PFSK-1 (cell line): ENCODE measurements around the gene GCHFR.
A peak's percentile ranks its signal among the peaks of the same experiment; 100 is the strongest.

ENCODE experiments used
- FOXP2 ChIP-seq: optimal IDR thresholded peaks from 2 replicates; pipeline ENCODE3; 2011; ENCODE audit warnings: borderline replicate concordance, control low read depth, inconsistent platforms; ENCODE audit not compliant: insufficient read depth; ENCODE audit errors: extremely low read length, extremely low read depth
- POLR2AphosphoS5 ChIP-seq: IDR thresholded peaks from 2 replicates; pipeline ENCODE4 v1.6.1; 2012; ENCODE audit warnings: low read depth, mild to moderate bottlenecking, control low read depth, low read length, moderate library complexity
- SIN3A ChIP-seq: IDR thresholded peaks from 2 replicates; pipeline ENCODE4 v1.6.1; 2012; ENCODE audit warnings: mild to moderate bottlenecking, low read length, moderate library complexity, borderline replicate concordance; ENCODE audit not compliant: insufficient read depth
- TAF1 ChIP-seq: IDR thresholded peaks from 2 replicates; pipeline ENCODE4 v1.6.1; 2012; ENCODE audit warnings: low read length, control low read depth, borderline replicate concordance; ENCODE audit not compliant: insufficient read depth
- TF ChIP-seq, protein P1 (sequence below), 2 experiments: IDR thresholded peaks; 2 replicates each; pipeline versions ENCODE4 v1.6.1 to v1.8.0; 2011 to 2012; ENCODE audit warnings: low read depth in 2 of 2, low read length in 2 of 2, control low read depth in 1 of 2, inconsistent platforms in 1 of 2, mild to moderate bottlenecking in 1 of 2, moderate library complexity in 1 of 2; ENCODE audit not compliant: insufficient read depth in 1 of 2

GCHFR gene

GRCh38 chr15:40739047-40739446, 24.8 kb upstream of the GCHFR start:
- TF ChIP-seq POLR2AphosphoS5 (no peak), TAF1 (no peak), SIN3A (no peak), FOXP2 (no peak)
- TF ChIP-seq, protein P1, sequence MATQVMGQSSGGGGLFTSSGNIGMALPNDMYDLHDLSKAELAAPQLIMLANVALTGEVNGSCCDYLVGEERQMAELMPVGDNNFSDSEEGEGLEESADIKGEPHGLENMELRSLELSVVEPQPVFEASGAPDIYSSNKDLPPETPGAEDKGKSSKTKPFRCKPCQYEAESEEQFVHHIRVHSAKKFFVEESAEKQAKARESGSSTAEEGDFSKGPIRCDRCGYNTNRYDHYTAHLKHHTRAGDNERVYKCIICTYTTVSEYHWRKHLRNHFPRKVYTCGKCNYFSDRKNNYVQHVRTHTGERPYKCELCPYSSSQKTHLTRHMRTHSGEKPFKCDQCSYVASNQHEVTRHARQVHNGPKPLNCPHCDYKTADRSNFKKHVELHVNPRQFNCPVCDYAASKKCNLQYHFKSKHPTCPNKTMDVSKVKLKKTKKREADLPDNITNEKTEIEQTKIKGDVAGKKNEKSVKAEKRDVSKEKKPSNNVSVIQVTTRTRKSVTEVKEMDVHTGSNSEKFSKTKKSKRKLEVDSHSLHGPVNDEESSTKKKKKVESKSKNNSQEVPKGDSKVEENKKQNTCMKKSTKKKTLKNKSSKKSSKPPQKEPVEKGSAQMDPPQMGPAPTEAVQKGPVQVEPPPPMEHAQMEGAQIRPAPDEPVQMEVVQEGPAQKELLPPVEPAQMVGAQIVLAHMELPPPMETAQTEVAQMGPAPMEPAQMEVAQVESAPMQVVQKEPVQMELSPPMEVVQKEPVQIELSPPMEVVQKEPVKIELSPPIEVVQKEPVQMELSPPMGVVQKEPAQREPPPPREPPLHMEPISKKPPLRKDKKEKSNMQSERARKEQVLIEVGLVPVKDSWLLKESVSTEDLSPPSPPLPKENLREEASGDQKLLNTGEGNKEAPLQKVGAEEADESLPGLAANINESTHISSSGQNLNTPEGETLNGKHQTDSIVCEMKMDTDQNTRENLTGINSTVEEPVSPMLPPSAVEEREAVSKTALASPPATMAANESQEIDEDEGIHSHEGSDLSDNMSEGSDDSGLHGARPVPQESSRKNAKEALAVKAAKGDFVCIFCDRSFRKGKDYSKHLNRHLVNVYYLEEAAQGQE (IDR thresholded peaks at IDR 0.05; ENCODE audit: insufficient read depth in 1 of 2, low read depth in 2 of 2, low read length in 2 of 2), result no peak

GRCh38 chr15:40739854-40740253, 24.0 kb upstream of the GCHFR start:
- TF ChIP-seq POLR2AphosphoS5, result no peak
- no peak for TF ChIP-seq TAF1
- TF ChIP-seq SIN3A, result no peak
- no peak for TF ChIP-seq FOXP2
- TF ChIP-seq, protein P1 (IDR thresholded peaks at IDR 0.05; ENCODE audit: insufficient read depth in 1 of 2, low read depth in 2 of 2, low read length in 2 of 2), result no peak

- TF ChIP-seq TAF1 (no peak), POLR2AphosphoS5 (no peak), FOXP2 (no peak), SIN3A (no peak)
- TF ChIP-seq, protein P1 (IDR thresholded peaks at IDR 0.05; ENCODE audit: insufficient read depth in 1 of 2, low read depth in 2 of 2, low read length in 2 of 2), result no peak
Measured at GRCh38 chr15:40743485-40743901, 20.4 kb upstream of the GCHFR start.

- peak; percentile 17 for TF ChIP-seq FOXP2
- TF ChIP-seq, protein P1 (IDR thresholded peaks at IDR 0.05; ENCODE audit: insufficient read depth in 1 of 2, low read depth in 2 of 2, low read length in 2 of 2), result no peak
Measured at GRCh38 chr15:40743921-40744814, 19.7 kb upstream of the GCHFR start.

- TF ChIP-seq, protein P1 (IDR thresholded peaks at IDR 0.05; ENCODE audit: insufficient read depth in 1 of 2, low read depth in 2 of 2, low read length in 2 of 2), result no peak
- TF ChIP-seq TAF1 (no peak), POLR2AphosphoS5 (no peak), SIN3A (no peak), FOXP2 (no peak)
Measured at GRCh38 chr15:40744815-40745152, 19.1 kb upstream of the GCHFR start.
